ENCODE results near the gene EYS. TPM values are rescaled to one million over a fixed set of nuclear protein-coding genes. Genes with fewer than 3 reads are reported as not detected.

Gene EYS
- total RNA-seq, 1 donor from 2014 or later, result not detected

DNA sequence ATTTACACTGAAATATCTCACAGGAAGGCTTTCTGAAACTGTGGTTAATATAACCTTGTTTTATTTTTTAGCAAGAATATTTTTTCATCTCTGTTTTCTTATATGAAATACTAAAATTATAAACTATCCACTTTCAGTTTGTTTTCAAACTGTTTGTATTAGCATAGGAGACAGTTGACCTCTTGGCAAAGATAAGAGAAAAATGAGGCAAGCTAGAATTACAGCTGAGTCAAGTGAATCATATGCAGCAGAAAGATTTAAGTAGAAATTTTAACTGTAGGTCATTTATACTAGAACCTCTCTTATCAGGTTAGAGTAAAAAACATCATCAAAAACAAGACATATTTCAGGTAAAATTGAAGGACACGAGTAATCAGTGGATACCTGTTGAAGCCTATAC, 1278.8 kb downstream of the EYS start:
- Mint-ChIP-seq H3K27me3 (no peaks in the 10 kb centered on the region), H3K4me1 (no peaks in the 10 kb centered on the region), H3K4me3 (no peak overlapping the region), H3K36me3 (ENCODE audit: low read depth) (no peaks in the 10 kb centered on the region), H3K9me3 (peaks cover 4% of the 10 kb centered on the region), H3K27ac (no peak overlapping the region)
- intact Hi-C loops (cut with micrococcal nuclease), result no loop called here
- DNase-seq, result no peak

DNA sequence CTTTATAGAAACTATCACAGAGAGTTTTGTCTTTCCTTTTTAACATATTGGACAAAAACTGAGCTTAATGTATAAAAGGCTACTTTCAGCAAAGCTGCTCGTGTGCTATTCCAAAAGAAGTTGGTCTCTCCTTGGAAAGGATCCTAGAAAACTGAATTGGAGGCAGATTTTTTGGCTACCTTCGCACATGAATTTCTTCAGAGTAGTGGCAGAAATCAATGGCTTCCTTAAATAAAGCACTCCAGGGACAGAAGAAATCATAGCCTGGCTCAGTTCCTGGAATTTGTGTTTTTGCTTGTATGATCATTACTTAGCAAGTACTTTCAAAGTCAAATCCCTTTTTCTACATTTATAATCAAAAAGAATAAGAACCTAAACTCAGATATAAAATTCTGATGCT, 1291.1 kb downstream of the EYS start:
- no peak for DNase-seq
- H3K4me3 Mint-ChIP-seq, result no peak overlapping the region
- no peaks in the 10 kb centered on the region for H3K36me3 Mint-ChIP-seq (ENCODE audit: low read depth)
- H3K27me3 Mint-ChIP-seq, result no peaks in the 10 kb centered on the region
- H3K27ac Mint-ChIP-seq, result no peak overlapping the region
- intact Hi-C loops (cut with micrococcal nuclease), result no loop called here
- no peaks in the 10 kb centered on the region for H3K4me1 Mint-ChIP-seq
- H3K9me3 Mint-ChIP-seq, result no peaks in the 10 kb centered on the region

DNA sequence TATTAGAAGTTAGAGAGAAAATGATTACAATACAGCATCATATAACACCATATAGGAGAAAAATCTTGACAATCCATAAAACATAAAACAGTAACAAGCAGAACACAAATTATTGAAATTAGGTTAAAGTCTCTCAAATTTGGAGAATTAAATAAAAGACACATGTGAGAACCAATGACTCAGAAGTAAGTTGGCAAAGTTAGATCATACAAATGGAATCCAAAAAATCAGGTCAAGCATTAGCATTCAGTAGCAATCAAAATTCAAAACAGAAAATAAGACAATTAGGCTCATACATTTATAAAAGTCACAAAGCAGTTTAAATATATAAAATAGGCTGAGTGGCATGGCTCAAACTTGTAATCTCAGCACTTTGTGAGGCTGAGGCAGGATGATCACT, 1295.8 kb downstream of the EYS start:
- H3K36me3 Mint-ChIP-seq (ENCODE audit: low read depth), result no peaks in the 10 kb centered on the region
- no peak for DNase-seq
- no peaks in the 10 kb centered on the region for H3K9me3 Mint-ChIP-seq
- intact Hi-C loops (cut with micrococcal nuclease), result no loop called here
- H3K4me3 Mint-ChIP-seq, result no peak overlapping the region
- no peaks in the 10 kb centered on the region for H3K27me3 Mint-ChIP-seq
- no peak overlapping the region for H3K27ac Mint-ChIP-seq
- H3K4me1 Mint-ChIP-seq, result no peaks in the 10 kb centered on the region

DNA sequence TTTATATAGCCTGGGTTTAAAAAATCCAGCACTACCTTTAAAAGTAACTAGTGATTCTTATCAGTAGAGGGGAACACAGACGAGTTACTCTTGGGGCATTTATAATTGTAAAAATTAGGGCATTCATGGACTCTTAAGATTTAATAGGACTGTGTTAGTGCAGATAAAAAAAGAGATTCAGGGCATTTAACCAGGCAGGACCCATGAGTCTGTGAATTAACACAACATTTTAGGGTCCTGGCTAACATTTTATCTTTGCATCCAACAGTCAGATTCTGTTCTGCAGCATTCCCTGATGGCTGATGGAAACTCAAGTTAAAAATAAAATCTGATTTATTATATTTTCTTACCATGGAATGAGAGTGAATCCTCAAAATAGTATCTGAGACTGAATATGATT, 1297.1 kb downstream of the EYS start:
- no peaks in the 10 kb centered on the region for H3K4me1 Mint-ChIP-seq
- H3K27ac Mint-ChIP-seq, result no peak overlapping the region
- DNase-seq, result no peak
- intact Hi-C loops (cut with micrococcal nuclease), result no loop called here
- H3K4me3 Mint-ChIP-seq, result no peak overlapping the region
- H3K36me3 Mint-ChIP-seq (ENCODE audit: low read depth), result no peaks in the 10 kb centered on the region
- no peaks in the 10 kb centered on the region for H3K9me3 Mint-ChIP-seq
- no peaks in the 10 kb centered on the region for H3K27me3 Mint-ChIP-seq

DNA sequence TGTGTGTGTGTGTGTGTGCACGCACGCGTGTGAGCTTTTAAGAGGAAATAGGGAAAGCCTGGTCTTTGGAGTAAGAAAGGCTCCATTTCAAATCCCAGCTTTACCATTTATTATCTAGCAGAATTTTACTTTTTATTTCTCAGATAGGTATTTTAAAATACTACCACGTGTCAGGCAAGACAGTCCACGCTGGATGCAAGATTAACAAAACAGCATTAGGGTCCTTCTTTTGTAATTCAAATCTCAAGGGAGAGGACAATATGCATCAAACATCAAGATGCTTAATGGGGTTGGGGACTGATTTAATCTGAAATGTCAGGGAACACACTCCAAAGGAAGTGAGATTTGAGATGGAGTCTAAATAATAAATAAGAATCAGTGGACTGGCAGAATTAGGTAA, 1302.6 kb downstream of the EYS start:
- intact Hi-C loops (cut with micrococcal nuclease), result no loop called here
- Mint-ChIP-seq H3K36me3 (ENCODE audit: low read depth) (no peaks in the 10 kb centered on the region), H3K9me3 (no peaks in the 10 kb centered on the region), H3K4me3 (no peak overlapping the region), H3K27ac (no peak overlapping the region), H3K27me3 (no peaks in the 10 kb centered on the region), H3K4me1 (no peaks in the 10 kb centered on the region)
- DNase-seq, result no peak

DNA sequence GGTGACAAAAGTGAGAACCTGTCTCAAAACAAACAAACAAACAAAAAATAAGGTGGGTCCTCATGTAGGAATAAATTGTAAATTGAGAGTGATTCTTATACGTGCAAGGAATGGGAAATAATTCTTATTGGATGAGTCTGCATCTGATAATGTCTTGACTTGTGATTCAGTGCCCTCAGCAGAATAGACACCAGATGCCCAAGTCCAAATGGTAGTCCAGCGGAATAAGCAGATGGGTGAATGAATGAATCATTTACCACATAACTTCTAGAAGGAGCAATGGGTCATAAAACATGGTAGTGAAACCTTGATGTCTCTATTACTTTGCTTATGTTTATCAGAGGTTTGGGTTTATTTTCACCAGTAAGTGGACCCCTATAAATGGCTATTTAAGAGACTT, 1323.7 kb downstream of the EYS start:
- H3K27ac Mint-ChIP-seq, result no peak overlapping the region
- intact Hi-C loops (cut with micrococcal nuclease), result no loop called here
- H3K4me1 Mint-ChIP-seq, result no peaks in the 10 kb centered on the region
- no peaks in the 10 kb centered on the region for H3K9me3 Mint-ChIP-seq
- no peaks in the 10 kb centered on the region for H3K36me3 Mint-ChIP-seq (ENCODE audit: low read depth)
- DNase-seq, result no peak
- H3K27me3 Mint-ChIP-seq, result no peaks in the 10 kb centered on the region
- no peak overlapping the region for H3K4me3 Mint-ChIP-seq

DNA sequence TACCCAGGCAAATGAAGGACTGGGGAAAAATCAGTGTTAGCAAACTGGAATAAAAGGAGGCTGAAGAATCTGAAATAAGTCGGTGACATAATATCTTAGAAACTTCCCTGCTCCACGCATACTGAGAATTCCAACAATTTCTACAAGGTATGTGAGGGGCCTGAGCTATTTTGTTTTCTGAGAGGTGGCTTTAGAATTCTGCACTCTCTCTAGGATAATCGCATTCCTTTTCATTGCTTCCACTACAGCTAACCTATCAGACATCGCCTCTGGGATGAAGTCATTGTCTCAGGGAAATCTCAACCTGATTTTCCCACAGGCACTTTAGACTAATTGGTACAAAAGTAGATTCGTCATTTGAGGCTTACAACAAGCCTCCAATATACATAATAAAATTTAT, 1330.6 kb downstream of the EYS start:
- Mint-ChIP-seq H3K27ac (no peak overlapping the region), H3K4me3 (no peak overlapping the region), H3K9me3 (peaks cover 2% of the 10 kb centered on the region), H3K27me3 (no peaks in the 10 kb centered on the region), H3K36me3 (ENCODE audit: low read depth) (no peaks in the 10 kb centered on the region), H3K4me1 (no peaks in the 10 kb centered on the region)
- intact Hi-C loops (cut with micrococcal nuclease), result no loop called here
- DNase-seq, result no peak

DNA sequence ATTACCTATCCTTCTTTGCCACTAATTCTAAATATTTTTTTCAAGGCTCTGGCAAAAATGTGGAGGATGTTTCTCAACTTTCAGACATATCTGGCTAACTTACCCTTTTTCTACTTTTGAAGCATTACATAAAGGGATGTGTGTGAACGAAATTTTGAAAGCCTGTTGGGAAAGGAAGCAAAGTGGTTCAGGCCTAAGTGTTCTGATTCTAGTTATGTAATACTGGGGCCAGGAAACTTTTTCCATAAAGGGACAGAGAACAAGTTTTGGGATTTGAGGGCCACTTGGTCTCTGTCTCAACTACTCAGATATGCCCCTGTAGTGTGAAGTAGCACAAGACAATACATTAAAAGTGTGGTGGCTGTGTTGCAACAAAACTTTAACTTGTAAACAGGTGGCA, 1349.6 kb downstream of the EYS start:
- intact Hi-C loops (cut with micrococcal nuclease), result no loop called here
- Mint-ChIP-seq H3K4me1 (no peaks in the 10 kb centered on the region), H3K4me3 (no peak overlapping the region), H3K9me3 (no peaks in the 10 kb centered on the region), H3K27ac (no peak overlapping the region), H3K27me3 (no peaks in the 10 kb centered on the region), H3K36me3 (ENCODE audit: low read depth) (no peaks in the 10 kb centered on the region)
- DNase-seq, result no peak

DNA sequence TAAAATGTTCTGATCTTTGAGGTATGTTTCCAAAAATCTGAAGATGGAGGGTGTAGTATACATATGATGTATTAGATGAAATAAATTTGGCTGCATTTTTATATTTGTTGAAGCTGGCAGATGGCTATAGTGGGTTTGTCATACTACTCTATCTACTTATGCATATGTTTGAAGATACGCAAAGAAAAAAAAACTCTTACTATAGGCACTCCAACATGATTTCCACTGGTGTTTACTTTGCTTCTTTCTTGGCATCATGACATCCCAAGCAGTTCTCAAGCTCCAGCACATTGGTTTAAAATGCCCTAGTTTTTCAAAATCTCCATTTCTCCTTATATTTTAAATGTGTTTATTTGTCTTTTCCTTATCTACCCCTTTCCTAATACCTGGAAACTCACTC, 1359.6 kb downstream of the EYS start:
- Mint-ChIP-seq H3K27ac (no peak overlapping the region), H3K4me3 (no peak overlapping the region), H3K27me3 (no peaks in the 10 kb centered on the region), H3K4me1 (no peaks in the 10 kb centered on the region), H3K9me3 (no peaks in the 10 kb centered on the region), H3K36me3 (ENCODE audit: low read depth) (no peaks in the 10 kb centered on the region)
- DNase-seq, result no peak
- intact Hi-C loops (cut with micrococcal nuclease), result no loop called here

DNA sequence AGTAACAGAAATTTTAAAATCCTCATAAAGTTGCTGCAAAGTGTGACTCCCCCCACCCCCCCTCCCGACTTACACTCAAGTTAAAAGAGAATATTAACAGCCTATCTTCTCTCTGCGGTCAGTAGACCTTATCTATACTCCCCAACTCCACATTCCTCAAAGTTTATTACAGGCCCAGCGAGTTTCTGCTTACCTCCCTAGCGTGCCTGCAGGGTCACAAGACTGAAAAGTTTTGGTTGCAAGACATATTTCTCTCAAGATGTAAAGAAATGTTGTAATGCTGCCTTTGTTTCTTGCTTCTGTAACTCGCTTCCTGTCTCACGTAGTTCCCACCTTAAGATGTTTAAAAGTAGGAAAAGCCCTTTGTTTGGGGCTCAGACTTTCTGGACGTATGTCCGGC, 1371.8 kb downstream of the EYS start:
- intact Hi-C loops (cut with micrococcal nuclease), result no loop called here
- Mint-ChIP-seq H3K27ac (no peak overlapping the region), H3K4me1 (no peaks in the 10 kb centered on the region), H3K36me3 (ENCODE audit: low read depth) (no peaks in the 10 kb centered on the region), H3K27me3 (no peaks in the 10 kb centered on the region), H3K9me3 (peaks cover 6% of the 10 kb centered on the region), H3K4me3 (no peak overlapping the region)
- DNase-seq, result no peak

DNA sequence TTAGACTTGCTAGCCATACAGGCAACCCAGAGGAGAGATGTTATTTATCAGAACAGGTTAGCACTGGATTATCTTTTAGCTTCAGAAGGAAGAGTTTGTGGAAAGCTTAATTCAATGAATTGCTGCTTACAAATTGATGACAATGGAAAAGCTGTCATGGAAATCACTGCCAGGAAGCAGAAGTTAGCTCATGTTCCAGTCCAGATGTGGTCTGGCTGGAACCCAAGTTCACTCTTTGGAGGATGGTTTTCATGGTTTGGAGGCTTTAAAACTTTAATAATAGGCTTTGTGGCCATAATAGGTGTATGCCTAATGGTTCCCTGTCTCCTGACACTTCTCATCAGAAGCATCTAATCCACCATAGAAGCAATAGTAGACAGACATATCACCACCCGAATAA, 1372.4 kb downstream of the EYS start:
- Mint-ChIP-seq H3K4me1 (no peaks in the 10 kb centered on the region), H3K4me3 (no peak overlapping the region)
- intact Hi-C loops (cut with micrococcal nuclease), result no loop called here

DNA sequence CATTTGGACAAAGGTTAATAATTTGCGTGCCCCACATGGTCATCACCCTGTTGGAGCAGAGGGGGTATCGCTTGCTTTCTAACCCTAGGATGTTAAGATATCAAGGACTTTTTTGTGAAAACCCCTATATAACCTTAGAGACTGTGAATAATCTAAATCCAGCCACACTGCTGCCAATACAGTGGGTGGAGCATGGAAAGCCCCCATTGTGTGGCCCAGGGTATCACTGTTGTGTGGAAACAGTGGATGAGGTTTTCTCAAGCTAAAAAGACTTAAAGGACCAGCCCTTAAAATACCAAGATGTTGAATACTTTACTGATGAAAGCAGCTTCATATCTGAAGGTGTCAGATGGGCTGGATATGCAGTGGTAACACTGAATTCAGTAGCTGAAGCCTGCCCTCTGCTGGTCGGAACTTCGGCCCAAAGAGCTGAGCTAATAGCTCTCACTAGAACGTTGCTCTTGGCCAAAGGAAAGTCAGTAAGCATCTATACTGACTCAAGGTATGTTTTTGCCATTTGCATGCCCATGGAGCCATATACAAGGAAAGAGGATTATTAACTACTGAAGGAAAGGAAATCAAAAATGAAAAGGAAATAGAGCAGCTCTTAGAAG, 1376.2 kb downstream of the EYS start:
- Mint-ChIP-seq H3K4me3 (no peak overlapping the region), H3K36me3 (ENCODE audit: low read depth) (no peaks in the 10 kb centered on the region), H3K27me3 (no peaks in the 10 kb centered on the region), H3K27ac (no peak overlapping the region), H3K4me1 (no peaks in the 10 kb centered on the region), H3K9me3 (no peaks in the 10 kb centered on the region)
- intact Hi-C loops (cut with micrococcal nuclease), result no loop called here
- DNase-seq, result peak; percentile 75

More for the DNA sequence above, 1372.4 kb downstream of the EYS start:
- H3K27ac Mint-ChIP-seq, result no peak overlapping the region
- no peaks in the 10 kb centered on the region for H3K27me3 Mint-ChIP-seq
- peaks cover 4% of the 10 kb centered on the region for H3K9me3 Mint-ChIP-seq
- DNase-seq, result no peak
- H3K36me3 Mint-ChIP-seq (ENCODE audit: low read depth), result no peaks in the 10 kb centered on the region

DNA sequence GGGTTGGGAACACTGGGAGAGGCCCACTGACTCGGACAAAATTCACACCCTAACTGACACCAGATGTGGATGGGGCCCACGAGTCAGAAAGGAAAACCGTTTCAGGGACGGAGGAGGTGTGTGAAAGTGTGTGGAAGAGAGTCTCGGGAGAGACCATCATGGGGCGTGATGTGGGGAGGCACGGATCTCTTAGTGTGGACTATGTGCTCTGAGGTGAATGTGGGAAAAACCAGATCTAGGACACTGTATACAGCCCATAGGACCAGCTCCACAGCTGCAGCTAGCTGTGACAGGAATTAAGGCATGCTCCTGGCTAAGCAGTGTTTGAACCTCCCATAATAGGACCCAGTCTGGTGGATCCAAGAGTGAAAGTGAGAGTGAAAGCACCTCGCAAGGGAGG, 1380.1 kb downstream of the EYS start:
- Mint-ChIP-seq H3K4me1 (no peaks in the 10 kb centered on the region), H3K4me3 (no peak overlapping the region), H3K9me3 (no peaks in the 10 kb centered on the region), H3K36me3 (ENCODE audit: low read depth) (no peaks in the 10 kb centered on the region), H3K27ac (no peak overlapping the region), H3K27me3 (no peaks in the 10 kb centered on the region)
- DNase-seq, result no peak
- intact Hi-C loops (cut with micrococcal nuclease), result no loop called here

DNA sequence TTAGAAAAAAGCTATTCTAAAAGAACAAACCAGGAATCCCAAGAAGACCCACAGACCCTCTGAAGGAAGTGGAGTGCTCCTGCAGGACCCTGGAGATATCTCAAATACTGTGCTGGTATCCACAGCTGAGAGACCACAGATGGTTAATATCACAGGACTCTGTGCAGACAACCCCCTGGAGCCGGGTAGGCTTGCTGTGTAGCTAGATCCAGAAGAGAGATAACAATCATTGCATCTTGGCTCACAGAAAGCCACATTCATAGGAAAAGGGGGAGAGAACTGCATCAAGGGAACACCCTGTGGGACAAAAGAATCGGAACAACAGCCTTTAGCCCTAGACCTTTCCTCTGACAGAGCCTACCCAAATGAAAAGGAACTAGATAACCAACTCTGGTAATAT, 1381.9 kb downstream of the EYS start:
- H3K9me3 Mint-ChIP-seq, result no peaks in the 10 kb centered on the region
- no peak overlapping the region for H3K4me3 Mint-ChIP-seq
- intact Hi-C loops (cut with micrococcal nuclease), result no loop called here
- no peak overlapping the region for H3K27ac Mint-ChIP-seq
- H3K27me3 Mint-ChIP-seq, result no peaks in the 10 kb centered on the region
- DNase-seq, result no peak
- no peaks in the 10 kb centered on the region for H3K36me3 Mint-ChIP-seq (ENCODE audit: low read depth)
- H3K4me1 Mint-ChIP-seq, result no peaks in the 10 kb centered on the region

DNA sequence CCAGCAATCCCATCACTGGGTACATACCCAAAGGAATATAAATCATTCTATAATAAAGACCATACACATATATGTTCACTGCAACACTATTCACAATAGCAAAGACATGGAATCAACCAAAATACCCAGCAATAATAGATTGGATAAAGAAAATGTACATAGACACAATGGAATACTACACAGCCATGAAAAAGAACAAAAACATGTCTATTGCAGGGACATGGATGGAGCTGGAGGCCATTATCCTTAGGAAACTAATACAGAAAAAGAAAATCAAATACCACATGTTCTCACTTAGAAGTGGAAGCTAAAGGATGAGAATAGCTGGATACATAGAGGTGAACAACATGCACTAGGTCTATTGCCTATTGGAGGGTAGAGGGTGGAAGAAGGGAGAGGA, 1396.8 kb downstream of the EYS start:
- no peak overlapping the region for H3K27ac Mint-ChIP-seq
- intact Hi-C loops (cut with micrococcal nuclease), result no loop called here
- H3K36me3 Mint-ChIP-seq (ENCODE audit: low read depth), result no peaks in the 10 kb centered on the region
- H3K27me3 Mint-ChIP-seq, result no peaks in the 10 kb centered on the region
- no peak overlapping the region for H3K4me3 Mint-ChIP-seq
- H3K9me3 Mint-ChIP-seq, result peaks cover 5% of the 10 kb centered on the region
- no peaks in the 10 kb centered on the region for H3K4me1 Mint-ChIP-seq
- DNase-seq, result no peak
